ENCODE results near the gene MRTFA.

GRCh38 chr22:40485813-40486667, 150.5 kb downstream of the MRTFA start:
- TF ChIP-seq, protein P1, sequence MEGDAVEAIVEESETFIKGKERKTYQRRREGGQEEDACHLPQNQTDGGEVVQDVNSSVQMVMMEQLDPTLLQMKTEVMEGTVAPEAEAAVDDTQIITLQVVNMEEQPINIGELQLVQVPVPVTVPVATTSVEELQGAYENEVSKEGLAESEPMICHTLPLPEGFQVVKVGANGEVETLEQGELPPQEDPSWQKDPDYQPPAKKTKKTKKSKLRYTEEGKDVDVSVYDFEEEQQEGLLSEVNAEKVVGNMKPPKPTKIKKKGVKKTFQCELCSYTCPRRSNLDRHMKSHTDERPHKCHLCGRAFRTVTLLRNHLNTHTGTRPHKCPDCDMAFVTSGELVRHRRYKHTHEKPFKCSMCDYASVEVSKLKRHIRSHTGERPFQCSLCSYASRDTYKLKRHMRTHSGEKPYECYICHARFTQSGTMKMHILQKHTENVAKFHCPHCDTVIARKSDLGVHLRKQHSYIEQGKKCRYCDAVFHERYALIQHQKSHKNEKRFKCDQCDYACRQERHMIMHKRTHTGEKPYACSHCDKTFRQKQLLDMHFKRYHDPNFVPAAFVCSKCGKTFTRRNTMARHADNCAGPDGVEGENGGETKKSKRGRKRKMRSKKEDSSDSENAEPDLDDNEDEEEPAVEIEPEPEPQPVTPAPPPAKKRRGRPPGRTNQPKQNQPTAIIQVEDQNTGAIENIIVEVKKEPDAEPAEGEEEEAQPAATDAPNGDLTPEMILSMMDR (conservative IDR thresholded peaks at IDR 0.05): no peak
- no peak for TF ChIP-seq EZH2 (IDR thresholded peaks at IDR 0.05; ENCODE audit: low read depth)

All from PC-9 (cell line).